CD4-positive, alpha-beta T cell treated with Interleukin-15 for 1 hour (primary cell): Measurements from ENCODE around the gene MRPS30.
"Not testable (repeated sequence)": the region's sequence is repeated elsewhere in the genome, so short reads cannot be mapped to it uniquely, and the experiment has no call there.

Experiments
- DNase-seq: peaks from one replicate; pipeline ENCODE4 v3.0.0-alpha.2; 2020

The MRPS30 gene

DNA sequence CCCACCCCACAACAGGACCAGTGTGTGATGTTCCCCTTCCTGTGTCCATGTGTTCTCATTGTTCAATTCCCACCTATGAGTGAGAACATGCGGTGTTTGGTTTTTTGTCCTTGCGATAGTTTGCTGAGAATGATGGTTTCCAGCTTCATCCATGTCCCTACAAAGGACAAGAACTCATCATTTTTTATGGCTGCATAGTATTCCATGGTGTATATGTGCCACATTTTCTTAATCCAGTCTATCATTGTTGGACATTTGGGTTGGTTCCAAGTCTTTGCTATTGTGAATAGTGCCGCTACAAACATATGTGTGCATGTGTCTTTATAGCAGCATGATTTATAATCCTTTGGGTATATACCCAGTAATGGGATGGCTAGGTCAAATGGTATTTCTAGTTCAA lies 15.9 kb downstream of the MRPS30 start:
- DNase-seq, result not testable (repeated sequence)

DNA sequence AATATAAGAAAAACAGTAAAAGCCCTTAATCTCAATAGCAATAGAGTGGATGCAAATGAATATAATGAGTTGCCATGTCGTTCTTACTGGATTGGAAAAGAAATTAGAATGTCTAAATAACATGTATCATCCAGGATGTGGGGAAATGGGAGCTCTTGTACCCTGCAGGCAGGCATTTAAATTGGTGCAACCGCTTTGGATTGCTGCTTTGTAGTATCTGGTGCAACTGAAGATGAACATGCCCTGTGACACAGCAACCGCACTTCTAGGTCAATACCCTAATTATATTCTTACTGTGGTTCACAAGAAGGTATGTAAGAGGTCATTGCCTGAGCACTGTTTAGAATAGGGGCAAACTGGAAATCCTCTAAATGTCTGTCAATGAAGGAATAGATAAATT lies 18.9 kb downstream of the MRPS30 start:
- no peak for DNase-seq

- DNase-seq, result no peak
Measured at GRCh38 chr5:44828719-44829118, 20.0 kb downstream of the MRPS30 start.

GRCh38 chr5:44830951-44831350 lies 22.2 kb downstream of the MRPS30 start:
- no peak for DNase-seq

- DNase-seq, result no peak
Measured at GRCh38 chr5:44833249-44833648, 24.5 kb downstream of the MRPS30 start.

DNA sequence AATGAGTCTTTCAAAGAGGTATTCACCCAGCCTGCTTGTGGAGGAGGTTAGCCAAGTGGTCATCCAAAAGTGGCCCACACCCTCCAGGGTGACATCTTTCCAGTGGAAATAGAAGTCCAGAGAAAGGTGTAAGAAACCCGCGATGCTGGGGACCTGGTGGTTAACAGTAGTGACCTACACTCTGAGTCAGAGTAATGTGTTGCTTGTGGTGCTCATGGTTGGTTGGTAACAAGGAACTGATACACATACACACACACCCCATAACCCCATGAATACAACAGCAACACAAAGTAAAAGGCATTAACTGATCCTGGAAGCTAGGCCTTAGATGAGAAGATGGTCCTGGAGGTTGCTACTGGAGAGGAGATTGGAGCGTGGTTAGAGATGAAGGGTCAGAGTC lies 26.9 kb downstream of the MRPS30 start:
- no peak for DNase-seq

DNA sequence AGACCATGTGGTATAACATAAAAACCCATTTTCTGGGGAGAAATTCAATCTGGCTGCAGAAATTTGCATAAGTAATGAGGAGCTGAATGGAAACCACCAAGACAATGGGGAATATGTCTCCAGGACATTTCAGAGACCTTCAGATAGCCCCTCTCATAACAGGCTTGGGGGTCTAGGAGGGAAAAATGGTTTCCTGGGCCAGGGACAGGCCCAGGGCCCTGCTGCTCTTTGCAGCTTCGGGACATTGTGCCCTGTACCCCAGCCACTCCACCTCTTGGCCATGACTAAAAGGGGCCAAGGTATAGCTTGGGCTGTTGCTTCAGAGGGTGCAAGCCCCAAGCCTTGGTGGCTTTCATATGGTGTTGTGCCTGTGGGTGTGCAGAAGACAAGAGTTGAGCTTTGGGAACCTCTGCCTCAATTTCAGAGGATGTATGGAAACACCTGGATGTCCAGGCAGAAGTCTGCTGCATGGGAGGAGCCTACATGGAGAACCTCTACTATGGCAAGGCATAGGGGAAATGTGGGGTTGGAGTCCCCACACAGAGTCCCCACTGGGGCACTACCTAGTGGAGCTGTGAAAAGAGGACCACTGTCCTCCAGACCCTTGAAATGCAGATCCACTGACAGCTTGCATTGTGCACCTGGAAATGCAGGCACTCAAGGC lies 30.4 kb downstream of the MRPS30 start:
- no peak for DNase-seq

GRCh38 chr5:44842496-44843282 lies 33.9 kb downstream of the MRPS30 start:
- no peak for DNase-seq

DNA sequence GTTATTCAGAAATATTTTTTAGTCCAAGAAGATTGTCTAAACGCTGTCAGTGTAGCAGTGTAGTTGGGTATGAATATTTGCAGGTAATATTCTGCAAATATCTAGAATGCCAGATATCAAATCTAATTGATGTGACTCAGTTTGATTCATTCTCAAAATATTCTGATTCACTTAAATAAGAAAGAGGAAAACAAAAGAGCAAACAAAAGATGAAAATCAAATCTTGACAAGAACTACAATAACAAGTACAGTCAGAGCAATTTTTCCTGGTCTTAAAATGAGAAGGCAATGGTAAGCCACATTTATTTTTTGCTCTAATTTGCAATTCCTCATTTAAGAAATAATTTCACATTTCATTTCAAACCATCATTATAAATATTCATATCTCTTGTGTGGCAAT lies 36.0 kb downstream of the MRPS30 start:
- no peak for DNase-seq

- DNase-seq, result no peak
Measured at GRCh38 chr5:44845777-44846176, 37.0 kb downstream of the MRPS30 start.

GRCh38 chr5:44847206-44847852 lies 38.6 kb downstream of the MRPS30 start:
- DNase-seq, result no peak

DNA sequence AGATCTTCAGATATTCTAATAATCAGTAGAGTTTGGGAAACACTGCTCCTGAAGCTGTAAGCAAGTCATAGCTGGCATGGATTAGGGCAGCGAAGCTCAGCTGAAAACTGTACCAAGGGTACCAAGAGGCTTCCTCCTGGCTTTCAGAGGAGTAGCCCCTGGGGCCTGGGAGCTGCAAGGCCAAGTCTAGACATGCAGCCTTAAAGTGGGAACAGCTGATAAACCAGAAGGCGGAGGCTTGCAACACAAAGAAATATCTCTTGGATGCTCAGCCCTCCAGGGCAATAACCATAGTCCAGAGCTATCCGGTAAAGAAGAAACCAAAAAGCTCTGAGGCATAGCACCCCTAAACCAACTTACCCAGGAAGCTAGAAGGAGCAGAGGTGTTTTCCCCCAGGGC lies 51.5 kb downstream of the MRPS30 start:
- DNase-seq, result no peak

- DNase-seq, result no peak
Measured at GRCh38 chr5:44862808-44863207, 54.1 kb downstream of the MRPS30 start.
